ENCODE measurements around the gene PARVB. TPM values are rescaled to one million over a fixed set of nuclear protein-coding genes. Genes with fewer than 3 reads are reported as not detected.

The PARVB gene
- total and polyA plus RNA-seq, 2 of the 8 experiments (the other 6 are each of a cell fraction or from before 2014, with no cell fraction given): 14.5 to 18.6 TPM

GRCh38 chr22:43990044-43990443 lies 34.1 kb upstream of the PARVB start:
- H3K27me3 ChIP-seq (replicated peaks in 1 of 4; ENCODE audit: control insufficient read depth in 3 of 4, extremely low read depth in 1 of 4, insufficient read depth in 3 of 4, low read length in 3 of 4): no peaks in the 10 kb centered on the region
- no peak overlapping the region for H4K8ac ChIP-seq (ENCODE audit: extremely low read depth, insufficient read depth, low read length)
- H2BK120ac ChIP-seq (replicated peaks; ENCODE audit: low read depth, low read length): no peak overlapping the region
- no peaks in the 10 kb centered on the region for H3K79me2 ChIP-seq (ENCODE audit: control insufficient read depth in 1 of 2, insufficient read depth in 2 of 2, low read length in 2 of 2)
- H3K79me1 ChIP-seq (ENCODE audit: low read depth, low read length): no peaks in the 10 kb centered on the region
- no peak overlapping the region for H3K4me3 ChIP-seq (ENCODE audit: extremely low read depth in 1 of 4, insufficient read depth in 2 of 4, low read depth in 3 of 4, low read length in 4 of 4)
- no peak overlapping the region for H3K4ac ChIP-seq (replicated peaks; ENCODE audit: insufficient read length, low read depth, low read length)
- ChIA-PET CTCF (ENCODE audit: partially characterized antibody) (interaction anchor here (0.6 to 1.8 kb wide), 2 partner anchors 96 to 474 kb away, joined by 3 to 8 read pairs; no protein-coding TSS in a partner anchor), POLR2A (ENCODE audit: partially characterized antibody) (no interaction called here)
- TF ChIP-seq TCF12 (IDR thresholded peaks at IDR 0.05; ENCODE audit: low read depth, low read length) (no peak), POLR2AphosphoS5 (IDR thresholded peaks at IDR 0.05; ENCODE audit: low read depth, low read length) (no peak), SIX5 (IDR thresholded peaks at IDR 0.05; ENCODE audit: low read depth, low read length) (no peak), RNF2 (IDR thresholded peaks at IDR 0.05; ENCODE audit: borderline replicate concordance, low read depth, low read length, missing control alignments, poor library complexity, severe bottlenecking) (no peak), SIN3A (conservative IDR thresholded peaks at IDR 0.05 in 1 of 2, IDR thresholded peaks at IDR 0.05 in 1 of 2; ENCODE audit: low read depth in 1 of 2, low read length in 2 of 2) (no peak), EGR1 (IDR thresholded peaks at IDR 0.05; ENCODE audit: borderline replicate concordance, low read depth, low read length) (no peak), JUN (IDR thresholded peaks at IDR 0.05; ENCODE audit: low read depth, low read length) (no peak), KDM5A (IDR thresholded peaks at IDR 0.05; ENCODE audit: low read length) (no peak)
- H2AK5ac ChIP-seq (ENCODE audit: low read depth, low read length): no peak overlapping the region
- H2BK15ac ChIP-seq (ENCODE audit: low read length): no peak overlapping the region
- DNase-seq (ENCODE audit: low read depth in 1 of 2, low spot score in 2 of 2) (no peak), FAIRE-seq (no peak)
- no peak overlapping the region for H3K56ac ChIP-seq (replicated peaks; ENCODE audit: insufficient read length, low read depth, low read length)
- no peak overlapping the region for H2AFZ ChIP-seq (ENCODE audit: low read length)
- no peak overlapping the region for H2BK20ac ChIP-seq (ENCODE audit: low read length)
- H3K23ac ChIP-seq (ENCODE audit: insufficient read length): no peak overlapping the region
- H4K5ac ChIP-seq (ENCODE audit: insufficient read length, low read depth, low read length): no peak overlapping the region
- no peak overlapping the region for H3K4me2 ChIP-seq (ENCODE audit: insufficient read depth in 1 of 2, low read depth in 2 of 2, low read length in 2 of 2)
- H3K14ac ChIP-seq (ENCODE audit: insufficient read length): no peak overlapping the region
- H3K23me2 ChIP-seq (ENCODE audit: low read depth, low read length): no peaks in the 10 kb centered on the region
- no peaks in the 10 kb centered on the region for H3K9me3 ChIP-seq (ENCODE audit: insufficient read depth in 2 of 2, low read depth in 1 of 2, low read length in 1 of 2)
- H3K4me1 ChIP-seq (replicated peaks in 1 of 4; ENCODE audit: control insufficient read depth in 3 of 4, insufficient read depth in 4 of 4, low read length in 3 of 4): peaks cover 0 to 2% (median 1%) of the 10 kb centered on the region in 4 experiments; a peak in 3 of 7 replicates
- no peak overlapping the region for H3K27ac ChIP-seq (ENCODE audit: low read depth, low read length)
- WGBS, 2 experiments (ENCODE audit: extremely low coverage in 1 of 2, insufficient coverage in 1 of 2, insufficient read length in 1 of 2, insufficient replicate concordance in 2 of 2, low coverage in 1 of 2, low lambda C conversion rate in 2 of 2, missing lambda C conversion rate in 1 of 2): 92% methylated on average over 13 of the region's 13 CpGs; no CpG with 5 or more reads in 1 of the 2 experiments
- peaks cover 3 to 33% (median 24%) of the 10 kb centered on the region in 4 experiments; a peak in 5 of 8 replicates for H3K36me3 ChIP-seq (ENCODE audit: control insufficient read depth in 2 of 4, insufficient read depth in 4 of 4, low read length in 3 of 4)
- peaks cover 5% of the 10 kb centered on the region in 2 experiments for H4K20me1 ChIP-seq (replicated peaks in 1 of 2; ENCODE audit: control insufficient read depth in 1 of 2, insufficient read depth in 2 of 2, low read length in 2 of 2)
- H3K18ac ChIP-seq (ENCODE audit: extremely low read depth, low read length): no peak overlapping the region
- no peak overlapping the region for H3K9ac ChIP-seq (replicated peaks in 1 of 4; ENCODE audit: extremely low read depth in 1 of 4, low read depth in 3 of 4, low read length in 3 of 4)
- H4K91ac ChIP-seq (replicated peaks; ENCODE audit: insufficient read length, low read length): no peak overlapping the region
- no peak overlapping the region for H2BK5ac ChIP-seq (ENCODE audit: low read depth, low read length)
- H2BK12ac ChIP-seq (ENCODE audit: low read depth, low read length): no peak overlapping the region
